Neuronal stem cell (in vitro differentiated cells): ENCODE data around the gene LPO.

Experiments used
- DNase-seq: peaks from one replicate; pipeline ENCODE4 v3.0.0-alpha.2; 2013; ENCODE audit warnings: low spot score
- H2AFZ ChIP-seq: one replicate; pipeline ENCODE4 v1.6.1; 2013; ENCODE audit warnings: mild to moderate bottlenecking, low read length, inconsistent platforms
- H2AK5ac ChIP-seq: 2 replicates; pipeline ENCODE4 v1.6.1; 2013; ENCODE audit warnings: low read depth, mild to moderate bottlenecking, inconsistent platforms, low read length, moderate library complexity, mixed read lengths
- H2BK120ac ChIP-seq: 2 replicates; pipeline ENCODE4 v1.6.1; 2013; ENCODE audit warnings: low read depth, mild to moderate bottlenecking, inconsistent platforms, low read length, moderate library complexity, mixed read lengths
- H2BK12ac ChIP-seq: one replicate; pipeline ENCODE4 v1.6.1; 2013; ENCODE audit warnings: low read length, inconsistent platforms
- H2BK15ac ChIP-seq: 2 replicates; pipeline ENCODE4 v1.6.1; 2013; ENCODE audit warnings: mild to moderate bottlenecking, low read length, inconsistent platforms, mixed read lengths
- H2BK5ac ChIP-seq: one replicate; pipeline ENCODE4 v1.6.1; 2013; ENCODE audit warnings: inconsistent platforms, mild to moderate bottlenecking, low read length, moderate library complexity
- H3K14ac ChIP-seq: one replicate; pipeline ENCODE4 v1.6.1; 2013; ENCODE audit warnings: low read length, inconsistent platforms
- H3K18ac ChIP-seq: 2 replicates; pipeline ENCODE4 v1.6.1; 2013; ENCODE audit warnings: low read length, inconsistent platforms
- H3K23ac ChIP-seq: 2 replicates; pipeline ENCODE4 v1.6.1; 2013; ENCODE audit warnings: low read depth, mild to moderate bottlenecking, mixed read lengths, low read length, inconsistent platforms; ENCODE audit not compliant: poor library complexity
- H3K27ac ChIP-seq: replicated peaks from 3 replicates; pipeline ENCODE4 v1.5.1; 2013; ENCODE audit warnings: low read length, inconsistent platforms
- H3K27me3 ChIP-seq, 3 experiments: 2 replicates each; pipeline ENCODE4 v1.6.1; 2013; ENCODE audit warnings: low read length in 3 of 3, mild to moderate bottlenecking in 2 of 3, inconsistent platforms in 1 of 3, low read depth in 1 of 3, mixed read lengths in 1 of 3, moderate library complexity in 1 of 3; ENCODE audit not compliant: control insufficient read depth in 3 of 3, insufficient read depth in 3 of 3
- H3K36me3 ChIP-seq, 2 donors: replicated peaks in 1 of 2; 2 replicates each; pipeline ENCODE4 v1.6.1; 2013; ENCODE audit warnings: low read length in 2 of 2; ENCODE audit not compliant: control insufficient read depth in 2 of 2, insufficient read depth in 2 of 2
- H3K4ac ChIP-seq: 2 replicates; pipeline ENCODE4 v1.6.1; 2013; ENCODE audit warnings: inconsistent platforms, mild to moderate bottlenecking, low read length, moderate library complexity
- H3K4me1 ChIP-seq, 2 donors: 1 replicate in 1 of 2; 2 replicates in 1 of 2; pipeline ENCODE4 v1.6.1; 2013; ENCODE audit warnings: low read length in 2 of 2, low read depth in 1 of 2; ENCODE audit not compliant: control insufficient read depth in 2 of 2, insufficient read depth in 1 of 2
- H3K4me2 ChIP-seq: one replicate; pipeline ENCODE4 v1.6.1; 2013; ENCODE audit warnings: mild to moderate bottlenecking, low read length, inconsistent platforms; ENCODE audit not compliant: insufficient read depth, poor library complexity, severe bottlenecking
- H3K4me3 ChIP-seq, 2 donors: 2 replicates each; pipeline ENCODE4 v1.5.1; 2013; ENCODE audit warnings: low read length in 2 of 2, mild to moderate bottlenecking in 2 of 2, inconsistent platforms in 1 of 2, moderate library complexity in 1 of 2
- H3K79me1 ChIP-seq: one replicate; pipeline ENCODE4 v1.6.1; 2013; ENCODE audit warnings: low read depth, mild to moderate bottlenecking, inconsistent platforms, low read length, moderate library complexity
- H3K9ac ChIP-seq: one replicate; pipeline ENCODE4 v1.6.1; 2013; ENCODE audit warnings: mild to moderate bottlenecking, low read depth, low read length, inconsistent platforms; ENCODE audit not compliant: poor library complexity
- H3K9me3 ChIP-seq, 2 donors: replicated peaks in 1 of 2; 2 replicates each; pipeline versions ENCODE3 to v1.6.1; 2013; ENCODE audit warnings: low read length in 2 of 2, mild to moderate bottlenecking in 2 of 2, inconsistent platforms in 1 of 2, low read depth in 1 of 2, mixed read lengths in 1 of 2, moderate library complexity in 1 of 2; ENCODE audit not compliant: control insufficient read depth in 2 of 2, insufficient read depth in 1 of 2
- H4K8ac ChIP-seq: one replicate; pipeline ENCODE4 v1.6.1; 2013; ENCODE audit warnings: low read depth, mild to moderate bottlenecking, inconsistent platforms, low read length, moderate library complexity
- H4K91ac ChIP-seq: one replicate; pipeline ENCODE4 v1.6.1; 2013; ENCODE audit warnings: low read length, low read depth, mild to moderate bottlenecking, inconsistent platforms; ENCODE audit not compliant: poor library complexity
- WGBS, 2 donors: extraction: QIAGEN DNeasy Blood & Tissue Kit; methylation state at CpG; one replicate each; pipeline ENCODE4 v1.1.7; 2013; ENCODE audit warnings: missing lambda C conversion rate in 2 of 2, mixed read lengths in 1 of 2; ENCODE audit not compliant: insufficient read length in 2 of 2, insufficient replicate concordance in 1 of 2; ENCODE audit errors: extremely low coverage in 2 of 2; 5-methylcytosine and 5-hydroxymethylcytosine counted together

The LPO gene

DNA sequence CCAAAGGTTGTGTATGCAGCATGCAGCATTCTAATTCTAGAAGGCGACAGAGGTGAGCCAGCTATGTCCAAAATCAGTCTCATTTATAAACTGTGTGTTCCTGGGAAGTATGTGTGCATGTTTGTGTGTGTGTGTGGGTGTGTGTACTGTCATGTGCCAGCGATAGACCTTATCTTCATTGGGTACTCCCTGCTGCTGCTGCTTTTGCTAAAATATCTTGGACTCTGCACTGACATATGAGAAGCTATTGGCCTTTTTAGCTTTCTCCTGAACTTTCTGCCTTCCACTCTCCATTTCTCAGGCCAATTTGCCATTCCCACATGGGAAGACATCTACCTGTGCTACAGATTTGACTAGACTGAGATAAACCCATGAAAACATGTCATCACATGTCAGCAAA, 2.0 kb upstream of the LPO start:
- Histone ChIP-seq H3K4me3 (no peak overlapping the region), H3K18ac (no peak overlapping the region), H3K79me1 (no peaks in the 10 kb centered on the region), H3K27ac (no peak overlapping the region), H3K9ac (no peak overlapping the region), H3K23ac (no peak overlapping the region), H3K4me2 (no peak overlapping the region), H3K36me3 (no peaks in the 10 kb centered on the region), H2AK5ac (no peak overlapping the region), H3K4ac (no peak overlapping the region), H2BK120ac (no peak overlapping the region), H2BK12ac (no peak overlapping the region), H2AFZ (no peak overlapping the region), H2BK5ac (no peak overlapping the region), H4K91ac (no peak overlapping the region), H3K14ac (no peak overlapping the region), H4K8ac (no peak overlapping the region), H3K27me3 (peaks cover 0 to 75% (median 0%) of the 10 kb centered on the region in 3 experiments), H3K9me3 (no peaks in the 10 kb centered on the region), H2BK15ac (no peak overlapping the region), H3K4me1 (peaks cover 0 to 1% of the 10 kb centered on the region in 2 donors)
- no peak for DNase-seq
- no CpG with 5 or more reads among the region's 2 CpGs for WGBS, 2 donors

DNA sequence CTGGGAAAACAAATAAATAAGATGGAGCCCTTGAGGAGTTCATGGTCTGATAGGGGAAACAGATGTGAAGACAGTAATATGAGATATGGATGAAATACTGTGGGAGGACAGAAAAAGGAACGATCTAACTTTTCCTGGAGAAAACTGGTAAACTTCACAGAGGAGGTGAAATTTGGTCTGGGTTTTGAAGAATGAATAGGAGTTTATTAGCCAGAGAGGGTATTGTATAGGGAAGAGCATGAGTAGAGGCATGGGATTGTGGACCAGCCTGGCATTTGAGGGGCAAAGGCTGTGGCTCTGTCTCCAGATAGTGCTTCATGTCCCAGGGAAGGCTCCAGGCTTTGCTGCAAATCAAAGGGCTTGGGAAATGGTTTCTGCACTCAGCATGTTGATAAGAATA, 1.6 kb downstream of the LPO start:
- Histone ChIP-seq H4K8ac (no peak overlapping the region), H3K27me3 (peaks cover 0 to 89% (median 0%) of the 10 kb centered on the region in 3 experiments)
- WGBS, 2 donors, result no CpG with 5 or more reads among the region's 1 CpG

DNA sequence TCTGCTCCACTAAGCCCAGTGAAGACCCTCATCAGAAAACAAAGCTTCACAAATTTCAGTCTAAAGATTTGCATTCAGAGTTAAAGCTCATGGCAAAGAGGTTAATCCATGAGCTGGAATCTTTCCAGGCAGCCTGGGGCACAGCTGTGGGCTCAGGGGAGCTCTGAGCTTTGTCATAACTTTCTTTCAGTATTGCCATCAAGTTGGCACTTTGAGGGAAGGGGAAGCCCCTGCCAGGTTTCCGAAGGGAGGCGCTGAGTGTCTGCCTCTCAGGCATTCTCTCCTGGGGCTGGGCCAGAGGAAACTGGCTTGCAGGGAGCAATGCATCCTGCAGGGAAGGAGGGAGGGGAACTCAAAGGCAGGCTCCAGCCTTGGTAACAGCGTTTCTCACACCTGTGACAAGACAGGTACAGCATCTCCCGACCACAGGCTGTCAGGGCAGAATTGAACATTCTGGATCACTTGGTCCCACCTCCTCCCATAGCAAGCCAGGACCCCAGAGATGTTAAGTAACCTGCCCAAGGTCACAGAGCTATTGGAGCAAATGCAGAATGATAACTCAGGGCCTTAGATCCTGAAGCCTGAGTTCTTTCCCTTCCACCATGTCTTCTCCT, 3.9 kb downstream of the LPO start:
- no peak overlapping the region for H3K4me2 ChIP-seq
- H3K18ac ChIP-seq, result no peak overlapping the region
- no peak for DNase-seq
- no peak overlapping the region for H2BK5ac ChIP-seq
- H2BK15ac ChIP-seq, result no peak overlapping the region
- no peak overlapping the region for H3K27ac ChIP-seq
- no peak overlapping the region for H2BK12ac ChIP-seq
- H4K8ac ChIP-seq, result no peak overlapping the region
- H3K9me3 ChIP-seq, result no peaks in the 10 kb centered on the region
- no peak overlapping the region for H2AK5ac ChIP-seq
- no peak overlapping the region for H3K23ac ChIP-seq
- no peak overlapping the region for H2AFZ ChIP-seq
- H3K4me3 ChIP-seq, result no peak overlapping the region
- H3K9ac ChIP-seq, result no peak overlapping the region
- H3K36me3 ChIP-seq, result no peaks in the 10 kb centered on the region
- no peak overlapping the region for H4K91ac ChIP-seq
- no peak overlapping the region for H2BK120ac ChIP-seq
- H3K27me3 ChIP-seq, result peaks cover 0 to 94% (median 5%) of the 10 kb centered on the region in 3 experiments
- no peak overlapping the region for H3K14ac ChIP-seq
- H3K4me1 ChIP-seq, result no peaks in the 10 kb centered on the region
- H3K4ac ChIP-seq, result no peak overlapping the region
- no CpG with 5 or more reads among the region's 4 CpGs for WGBS, 2 donors
- no peaks in the 10 kb centered on the region for H3K79me1 ChIP-seq

More for the DNA sequence above, 1.6 kb downstream of the LPO start:
- Histone ChIP-seq H3K27ac (no peak overlapping the region), H4K91ac (no peak overlapping the region), H3K4me3 (no peak overlapping the region), H2AK5ac (no peak overlapping the region), H3K4me1 (no peaks in the 10 kb centered on the region), H2BK120ac (no peak overlapping the region), H2BK15ac (no peak overlapping the region), H3K4me2 (no peak overlapping the region), H3K14ac (no peak overlapping the region), H3K79me1 (no peaks in the 10 kb centered on the region), H2BK5ac (no peak overlapping the region), H3K18ac (no peak overlapping the region), H3K9me3 (no peaks in the 10 kb centered on the region), H3K4ac (no peak overlapping the region), H3K9ac (no peak overlapping the region), H2AFZ (no peak overlapping the region), H2BK12ac (no peak overlapping the region), H3K36me3 (no peaks in the 10 kb centered on the region), H3K23ac (no peak overlapping the region)
- no peak for DNase-seq

DNA sequence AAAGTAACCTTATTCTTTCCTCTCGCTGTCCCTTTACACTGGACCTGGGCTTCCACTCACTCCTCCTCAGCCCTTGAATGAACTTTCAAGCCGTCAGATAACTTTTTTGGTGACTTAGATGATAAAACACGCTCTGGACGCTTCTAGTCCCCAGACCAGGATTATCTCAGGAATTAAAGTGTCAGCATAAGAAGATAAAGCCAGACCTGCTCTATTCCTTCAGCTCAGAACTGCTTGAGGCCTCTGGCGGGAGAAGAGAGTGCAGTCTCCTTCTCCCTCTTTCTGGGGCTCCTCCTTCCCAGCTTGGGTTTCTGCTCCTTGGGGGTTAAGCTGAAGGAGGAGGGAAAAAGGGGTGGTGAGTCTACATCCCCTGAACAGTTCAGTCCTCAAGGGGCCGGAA, 6.6 kb downstream of the LPO start:
- H2AK5ac ChIP-seq, result no peak overlapping the region
- H3K9ac ChIP-seq, result no peak overlapping the region
- no peak overlapping the region for H3K4ac ChIP-seq
- H3K4me1 ChIP-seq, result peaks cover 1% of the 10 kb centered on the region in 2 donors
- no peak overlapping the region for H2BK12ac ChIP-seq
- H2AFZ ChIP-seq, result no peak overlapping the region
- H2BK120ac ChIP-seq, result no peak overlapping the region
- H3K18ac ChIP-seq, result no peak overlapping the region
- no peak for DNase-seq
- H3K4me2 ChIP-seq, result no peak overlapping the region
- no peak overlapping the region for H4K91ac ChIP-seq
- H3K27ac ChIP-seq, result no peak overlapping the region
- no CpG with 5 or more reads among the region's 6 CpGs for WGBS, 2 donors
- H3K9me3 ChIP-seq, result peaks cover under 1 to 1% of the 10 kb centered on the region in 2 donors
- no peak overlapping the region for H3K4me3 ChIP-seq
- H2BK5ac ChIP-seq, result no peak overlapping the region
- no peak overlapping the region for H3K14ac ChIP-seq
- no peak overlapping the region for H4K8ac ChIP-seq
- no peak overlapping the region for H3K23ac ChIP-seq
- H2BK15ac ChIP-seq, result no peak overlapping the region
- no peaks in the 10 kb centered on the region for H3K79me1 ChIP-seq
- H3K36me3 ChIP-seq, result no peaks in the 10 kb centered on the region
- peaks cover 5 to 94% (median 30%) of the 10 kb centered on the region in 3 experiments for H3K27me3 ChIP-seq
